Neutrophil (primary cell): Measurements from ENCODE around the gene PANX1.

Experiments used
- H3K27ac ChIP-seq: fragments of 200-600 bp; sonication (generic); 2 replicates; pipeline ENCODE4 v1.5.1; 2016; ENCODE audit warnings: mild to moderate bottlenecking, moderate library complexity
- H3K27me3 ChIP-seq: fragments of 200-600 bp; sonication (generic); 2 replicates; pipeline ENCODE4 v1.6.0; 2016; ENCODE audit warnings: mild to moderate bottlenecking
- H3K36me3 ChIP-seq: fragments of 200-600 bp; sonication (generic); 2 replicates; pipeline ENCODE4 v1.5.1; 2017
- H3K4me1 ChIP-seq, 2 experiments: fragments of 200-600 bp in 1 of 2; sonication (generic) in 1 of 2; 1 replicate in 1 of 2; 2 replicates in 1 of 2; pipeline versions ENCODE4 v1.5.1 to v1.6.1; 2013 to 2016; ENCODE audit warnings: low read depth in 1 of 2, low read length in 1 of 2, mild to moderate bottlenecking in 1 of 2, moderate library complexity in 1 of 2; ENCODE audit not compliant: control insufficient read depth in 1 of 2, insufficient read depth in 1 of 2
- H3K4me3 ChIP-seq, 2 experiments: fragments of 200-600 bp in 1 of 2; sonication (generic) in 1 of 2; 1 replicate in 1 of 2; 2 replicates in 1 of 2; pipeline ENCODE4 v1.5.1; 2013 to 2016; ENCODE audit warnings: low read depth in 1 of 2, low read length in 1 of 2, mild to moderate bottlenecking in 1 of 2, moderate library complexity in 1 of 2
- H3K9me3 ChIP-seq: fragments of 200-600 bp; sonication (generic); 2 replicates; pipeline ENCODE4 v1.5.1; 2016
- CTCF ChIP-seq: fragments of 200-600 bp; sonication (generic); IDR thresholded peaks from 2 replicates; pipeline ENCODE4 v1.5.1; 2016; ENCODE audit warnings: antibody characterized with exemption

The PANX1 gene

GRCh38 chr11:94203070-94203469, 74.4 kb downstream of the PANX1 start:
- H3K36me3 ChIP-seq, result no peaks in the 10 kb centered on the region
- H3K4me3 ChIP-seq, result no peak overlapping the region
- no peaks in the 10 kb centered on the region for H3K9me3 ChIP-seq
- no peak overlapping the region for H3K27ac ChIP-seq
- H3K27me3 ChIP-seq, result no peaks in the 10 kb centered on the region
- TF ChIP-seq CTCF, result no peak
- no peaks in the 10 kb centered on the region for H3K4me1 ChIP-seq

- no peaks in the 10 kb centered on the region for H3K27me3 ChIP-seq
Measured at GRCh38 chr11:94211261-94211830, 82.7 kb downstream of the PANX1 start.

GRCh38 chr11:94212898-94213297, 84.3 kb downstream of the PANX1 start:
- Histone ChIP-seq H3K4me1 (no peaks in the 10 kb centered on the region), H3K27me3 (no peaks in the 10 kb centered on the region), H3K4me3 (no peak overlapping the region), H3K9me3 (no peaks in the 10 kb centered on the region), H3K27ac (no peak overlapping the region), H3K36me3 (no peaks in the 10 kb centered on the region)
- no peak for TF ChIP-seq CTCF

More at GRCh38 chr11:94211261-94211830, 82.7 kb downstream of the PANX1 start:
- no peaks in the 10 kb centered on the region for H3K4me1 ChIP-seq
- TF ChIP-seq CTCF, result no peak
- H3K36me3 ChIP-seq, result no peaks in the 10 kb centered on the region
- no peaks in the 10 kb centered on the region for H3K9me3 ChIP-seq
- H3K27ac ChIP-seq, result no peak overlapping the region
- no peak overlapping the region for H3K4me3 ChIP-seq

- Histone ChIP-seq H3K4me3 (no peak overlapping the region), H3K27ac (no peak overlapping the region), H3K4me1 (no peaks in the 10 kb centered on the region), H3K36me3 (no peaks in the 10 kb centered on the region), H3K9me3 (peaks cover 4% of the 10 kb centered on the region), H3K27me3 (no peaks in the 10 kb centered on the region)
- no peak for TF ChIP-seq CTCF
Measured at GRCh38 chr11:94217705-94218104, 89.1 kb downstream of the PANX1 start.

GRCh38 chr11:94218372-94218771, 89.7 kb downstream of the PANX1 start:
- no peak for TF ChIP-seq CTCF
- Histone ChIP-seq H3K4me1 (no peaks in the 10 kb centered on the region), H3K27ac (no peak overlapping the region), H3K36me3 (no peaks in the 10 kb centered on the region), H3K27me3 (no peaks in the 10 kb centered on the region), H3K4me3 (no peak overlapping the region), H3K9me3 (peaks cover 4% of the 10 kb centered on the region)

- Histone ChIP-seq H3K27ac (no peak overlapping the region), H3K4me1 (no peaks in the 10 kb centered on the region), H3K4me3 (no peak overlapping the region), H3K36me3 (no peaks in the 10 kb centered on the region), H3K27me3 (no peaks in the 10 kb centered on the region), H3K9me3 (peaks cover 4% of the 10 kb centered on the region)
- TF ChIP-seq CTCF, result no peak
Measured at GRCh38 chr11:94219771-94220170, 91.1 kb downstream of the PANX1 start.
